K562 (cell line): ENCODE measurements around the gene MARK2.

Source experiments
- BRCA1 ChIP-seq, 2 experiments: fragments of 450-650 bp in 1 of 2; sonication (generic) in 1 of 2; formaldehyde crosslinking in 1 of 2; IDR thresholded peaks; 2 replicates each; pipeline versions ENCODE4 v1.5.0 to v1.6.1; 2017 to 2020; ENCODE audit warnings: mild to moderate bottlenecking in 1 of 2, missing genetic modification reagents in 1 of 2
- POLR2A ChIP-seq: fragments of 450-650 bp; conservative IDR thresholded peaks from 2 replicates; pipeline ENCODE4 v1.6.1; 2016
- POLR2AphosphoS5 ChIP-seq: IDR thresholded peaks from 2 replicates; pipeline ENCODE4 v1.6.1; 2011; ENCODE audit warnings: mild to moderate bottlenecking, low read depth, low read length, moderate library complexity; ENCODE audit not compliant: control insufficient read depth, insufficient read depth
- PRPF4 ChIP-seq: fragments of 200-400 bp; formaldehyde crosslinking; IDR thresholded peaks from one replicate; pipeline ENCODE4 v1.6.1; 2017; ENCODE audit warnings: low read length, low read depth, mild to moderate bottlenecking; ENCODE audit not compliant: insufficient read depth, poor library complexity, severe bottlenecking
- TF ChIP-seq, protein P1 (sequence below), 3 experiments: IDR thresholded peaks in 2 of 3; conservative IDR thresholded peaks in 1 of 3; 2 replicates each; pipeline ENCODE4 v1.5.1; 2011 to 2012; ENCODE audit warnings: low read length in 3 of 3, mild to moderate bottlenecking in 3 of 3, control low read depth in 2 of 3, improper control_type of control experiment in 1 of 3, inconsistent platforms in 1 of 3, low read depth in 1 of 3, mixed read lengths in 1 of 3, moderate library complexity in 1 of 3; ENCODE audit not compliant: insufficient read depth in 2 of 3
- TF ChIP-seq, protein P2 (sequence below): sonication (generic); formaldehyde crosslinking; IDR thresholded peaks from 2 replicates; pipeline ENCODE4 v1.8.0; 2022; ENCODE audit warnings: mild to moderate bottlenecking, missing genetic modification reagents
- TF ChIP-seq, protein P3 (sequence below): sonication (generic); formaldehyde crosslinking; IDR thresholded peaks from 2 replicates; pipeline ENCODE4 v1.8.1; 2023; ENCODE audit warnings: missing genetic modification reagents, mild to moderate bottlenecking, borderline replicate concordance
- TF ChIP-seq, protein P4 (sequence below): sonication (generic); formaldehyde crosslinking; IDR thresholded peaks from 2 replicates; pipeline ENCODE4 v1.8.1; 2023; ENCODE audit warnings: mild to moderate bottlenecking, missing genetic modification reagents
- TF ChIP-seq, protein P5 (sequence below): sonication (generic); formaldehyde crosslinking; IDR thresholded peaks from 2 replicates; pipeline ENCODE4 v1.8.1; 2023; ENCODE audit warnings: mild to moderate bottlenecking, missing genetic modification reagents, moderate library complexity

DNA sequence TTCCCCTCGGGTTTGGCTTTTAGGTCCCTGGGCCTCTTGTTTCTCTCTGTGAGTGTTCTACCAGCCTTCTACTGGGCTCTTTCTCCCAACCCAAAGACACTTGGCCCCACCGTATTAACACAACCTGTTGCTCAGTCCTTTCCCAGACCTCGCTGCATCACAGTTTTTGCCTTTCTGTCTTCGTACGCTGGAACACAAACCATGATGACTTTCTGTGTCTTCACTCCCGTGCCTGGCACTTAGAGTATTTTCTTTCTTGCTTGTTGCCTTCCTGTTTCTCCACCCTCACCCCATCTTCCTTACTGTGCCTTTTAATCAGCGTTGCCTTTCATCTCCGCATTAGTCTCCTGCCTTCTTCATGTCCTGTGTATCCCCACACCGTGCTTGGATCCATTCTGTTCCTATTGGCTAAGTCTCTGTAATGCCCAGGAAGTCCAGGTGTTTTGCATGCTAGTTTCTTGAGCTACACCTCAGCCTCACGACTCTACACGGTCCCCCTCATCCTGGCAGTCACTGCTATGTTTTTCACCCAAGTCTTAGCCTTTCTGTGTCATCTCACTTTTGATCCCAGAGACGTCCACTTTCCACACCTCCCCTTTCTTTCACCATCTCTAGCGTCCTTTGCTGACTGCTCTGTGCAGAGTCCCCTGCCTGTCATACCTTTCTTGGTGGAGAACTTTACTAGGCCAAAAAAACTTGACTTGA lies 1.6 kb downstream of the MARK2 start:
- TF ChIP-seq BRCA1 (IDR thresholded peaks at IDR 0.05): no peak
- no peak for TF ChIP-seq BRCA1 (CRISPR knock-in tag; IDR thresholded peaks at IDR 0.05)
- TF ChIP-seq, protein P1, sequence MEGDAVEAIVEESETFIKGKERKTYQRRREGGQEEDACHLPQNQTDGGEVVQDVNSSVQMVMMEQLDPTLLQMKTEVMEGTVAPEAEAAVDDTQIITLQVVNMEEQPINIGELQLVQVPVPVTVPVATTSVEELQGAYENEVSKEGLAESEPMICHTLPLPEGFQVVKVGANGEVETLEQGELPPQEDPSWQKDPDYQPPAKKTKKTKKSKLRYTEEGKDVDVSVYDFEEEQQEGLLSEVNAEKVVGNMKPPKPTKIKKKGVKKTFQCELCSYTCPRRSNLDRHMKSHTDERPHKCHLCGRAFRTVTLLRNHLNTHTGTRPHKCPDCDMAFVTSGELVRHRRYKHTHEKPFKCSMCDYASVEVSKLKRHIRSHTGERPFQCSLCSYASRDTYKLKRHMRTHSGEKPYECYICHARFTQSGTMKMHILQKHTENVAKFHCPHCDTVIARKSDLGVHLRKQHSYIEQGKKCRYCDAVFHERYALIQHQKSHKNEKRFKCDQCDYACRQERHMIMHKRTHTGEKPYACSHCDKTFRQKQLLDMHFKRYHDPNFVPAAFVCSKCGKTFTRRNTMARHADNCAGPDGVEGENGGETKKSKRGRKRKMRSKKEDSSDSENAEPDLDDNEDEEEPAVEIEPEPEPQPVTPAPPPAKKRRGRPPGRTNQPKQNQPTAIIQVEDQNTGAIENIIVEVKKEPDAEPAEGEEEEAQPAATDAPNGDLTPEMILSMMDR (IDR thresholded peaks at IDR 0.05 in 2 of 3, conservative IDR thresholded peaks at IDR 0.05 in 1 of 3; ENCODE audit: insufficient read depth in 2 of 3, low read depth in 1 of 3, low read length in 3 of 3): no peak
- no peak for TF ChIP-seq POLR2A
- TF ChIP-seq, protein P2, sequence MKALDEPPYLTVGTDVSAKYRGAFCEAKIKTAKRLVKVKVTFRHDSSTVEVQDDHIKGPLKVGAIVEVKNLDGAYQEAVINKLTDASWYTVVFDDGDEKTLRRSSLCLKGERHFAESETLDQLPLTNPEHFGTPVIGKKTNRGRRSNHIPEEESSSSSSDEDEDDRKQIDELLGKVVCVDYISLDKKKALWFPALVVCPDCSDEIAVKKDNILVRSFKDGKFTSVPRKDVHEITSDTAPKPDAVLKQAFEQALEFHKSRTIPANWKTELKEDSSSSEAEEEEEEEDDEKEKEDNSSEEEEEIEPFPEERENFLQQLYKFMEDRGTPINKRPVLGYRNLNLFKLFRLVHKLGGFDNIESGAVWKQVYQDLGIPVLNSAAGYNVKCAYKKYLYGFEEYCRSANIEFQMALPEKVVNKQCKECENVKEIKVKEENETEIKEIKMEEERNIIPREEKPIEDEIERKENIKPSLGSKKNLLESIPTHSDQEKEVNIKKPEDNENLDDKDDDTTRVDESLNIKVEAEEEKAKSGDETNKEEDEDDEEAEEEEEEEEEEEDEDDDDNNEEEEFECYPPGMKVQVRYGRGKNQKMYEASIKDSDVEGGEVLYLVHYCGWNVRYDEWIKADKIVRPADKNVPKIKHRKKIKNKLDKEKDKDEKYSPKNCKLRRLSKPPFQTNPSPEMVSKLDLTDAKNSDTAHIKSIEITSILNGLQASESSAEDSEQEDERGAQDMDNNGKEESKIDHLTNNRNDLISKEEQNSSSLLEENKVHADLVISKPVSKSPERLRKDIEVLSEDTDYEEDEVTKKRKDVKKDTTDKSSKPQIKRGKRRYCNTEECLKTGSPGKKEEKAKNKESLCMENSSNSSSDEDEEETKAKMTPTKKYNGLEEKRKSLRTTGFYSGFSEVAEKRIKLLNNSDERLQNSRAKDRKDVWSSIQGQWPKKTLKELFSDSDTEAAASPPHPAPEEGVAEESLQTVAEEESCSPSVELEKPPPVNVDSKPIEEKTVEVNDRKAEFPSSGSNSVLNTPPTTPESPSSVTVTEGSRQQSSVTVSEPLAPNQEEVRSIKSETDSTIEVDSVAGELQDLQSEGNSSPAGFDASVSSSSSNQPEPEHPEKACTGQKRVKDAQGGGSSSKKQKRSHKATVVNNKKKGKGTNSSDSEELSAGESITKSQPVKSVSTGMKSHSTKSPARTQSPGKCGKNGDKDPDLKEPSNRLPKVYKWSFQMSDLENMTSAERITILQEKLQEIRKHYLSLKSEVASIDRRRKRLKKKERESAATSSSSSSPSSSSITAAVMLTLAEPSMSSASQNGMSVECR (CRISPR knock-in tag): no peak
- TF ChIP-seq, protein P3, sequence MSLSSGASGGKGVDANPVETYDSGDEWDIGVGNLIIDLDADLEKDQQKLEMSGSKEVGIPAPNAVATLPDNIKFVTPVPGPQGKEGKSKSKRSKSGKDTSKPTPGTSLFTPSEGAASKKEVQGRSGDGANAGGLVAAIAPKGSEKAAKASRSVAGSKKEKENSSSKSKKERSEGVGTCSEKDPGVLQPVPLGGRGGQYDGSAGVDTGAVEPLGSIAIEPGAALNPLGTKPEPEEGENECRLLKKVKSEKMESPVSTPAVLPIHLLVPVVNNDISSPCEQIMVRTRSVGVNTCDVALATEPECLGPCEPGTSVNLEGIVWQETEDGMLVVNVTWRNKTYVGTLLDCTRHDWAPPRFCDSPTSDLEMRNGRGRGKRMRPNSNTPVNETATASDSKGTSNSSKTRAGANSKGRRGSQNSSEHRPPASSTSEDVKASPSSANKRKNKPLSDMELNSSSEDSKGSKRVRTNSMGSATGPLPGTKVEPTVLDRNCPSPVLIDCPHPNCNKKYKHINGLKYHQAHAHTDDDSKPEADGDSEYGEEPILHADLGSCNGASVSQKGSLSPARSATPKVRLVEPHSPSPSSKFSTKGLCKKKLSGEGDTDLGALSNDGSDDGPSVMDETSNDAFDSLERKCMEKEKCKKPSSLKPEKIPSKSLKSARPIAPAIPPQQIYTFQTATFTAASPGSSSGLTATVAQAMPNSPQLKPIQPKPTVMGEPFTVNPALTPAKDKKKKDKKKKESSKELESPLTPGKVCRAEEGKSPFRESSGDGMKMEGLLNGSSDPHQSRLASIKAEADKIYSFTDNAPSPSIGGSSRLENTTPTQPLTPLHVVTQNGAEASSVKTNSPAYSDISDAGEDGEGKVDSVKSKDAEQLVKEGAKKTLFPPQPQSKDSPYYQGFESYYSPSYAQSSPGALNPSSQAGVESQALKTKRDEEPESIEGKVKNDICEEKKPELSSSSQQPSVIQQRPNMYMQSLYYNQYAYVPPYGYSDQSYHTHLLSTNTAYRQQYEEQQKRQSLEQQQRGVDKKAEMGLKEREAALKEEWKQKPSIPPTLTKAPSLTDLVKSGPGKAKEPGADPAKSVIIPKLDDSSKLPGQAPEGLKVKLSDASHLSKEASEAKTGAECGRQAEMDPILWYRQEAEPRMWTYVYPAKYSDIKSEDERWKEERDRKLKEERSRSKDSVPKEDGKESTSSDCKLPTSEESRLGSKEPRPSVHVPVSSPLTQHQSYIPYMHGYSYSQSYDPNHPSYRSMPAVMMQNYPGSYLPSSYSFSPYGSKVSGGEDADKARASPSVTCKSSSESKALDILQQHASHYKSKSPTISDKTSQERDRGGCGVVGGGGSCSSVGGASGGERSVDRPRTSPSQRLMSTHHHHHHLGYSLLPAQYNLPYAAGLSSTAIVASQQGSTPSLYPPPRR (CRISPR knock-in tag): no peak
- TF ChIP-seq, protein P4, sequence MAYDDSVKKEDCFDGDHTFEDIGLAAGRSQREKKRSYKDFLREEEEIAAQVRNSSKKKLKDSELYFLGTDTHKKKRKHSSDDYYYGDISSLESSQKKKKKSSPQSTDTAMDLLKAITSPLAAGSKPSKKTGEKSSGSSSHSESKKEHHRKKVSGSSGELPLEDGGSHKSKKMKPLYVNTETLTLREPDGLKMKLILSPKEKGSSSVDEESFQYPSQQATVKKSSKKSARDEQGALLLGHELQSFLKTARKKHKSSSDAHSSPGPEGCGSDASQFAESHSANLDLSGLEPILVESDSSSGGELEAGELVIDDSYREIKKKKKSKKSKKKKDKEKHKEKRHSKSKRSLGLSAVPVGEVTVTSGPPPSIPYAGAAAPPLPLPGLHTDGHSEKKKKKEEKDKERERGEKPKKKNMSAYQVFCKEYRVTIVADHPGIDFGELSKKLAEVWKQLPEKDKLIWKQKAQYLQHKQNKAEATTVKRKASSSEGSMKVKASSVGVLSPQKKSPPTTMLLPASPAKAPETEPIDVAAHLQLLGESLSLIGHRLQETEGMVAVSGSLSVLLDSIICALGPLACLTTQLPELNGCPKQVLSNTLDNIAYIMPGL: no peak
- TF ChIP-seq POLR2AphosphoS5: no peak
- TF ChIP-seq PRPF4: no peak
- TF ChIP-seq, protein P5, sequence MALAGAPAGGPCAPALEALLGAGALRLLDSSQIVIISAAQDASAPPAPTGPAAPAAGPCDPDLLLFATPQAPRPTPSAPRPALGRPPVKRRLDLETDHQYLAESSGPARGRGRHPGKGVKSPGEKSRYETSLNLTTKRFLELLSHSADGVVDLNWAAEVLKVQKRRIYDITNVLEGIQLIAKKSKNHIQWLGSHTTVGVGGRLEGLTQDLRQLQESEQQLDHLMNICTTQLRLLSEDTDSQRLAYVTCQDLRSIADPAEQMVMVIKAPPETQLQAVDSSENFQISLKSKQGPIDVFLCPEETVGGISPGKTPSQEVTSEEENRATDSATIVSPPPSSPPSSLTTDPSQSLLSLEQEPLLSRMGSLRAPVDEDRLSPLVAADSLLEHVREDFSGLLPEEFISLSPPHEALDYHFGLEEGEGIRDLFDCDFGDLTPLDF (CRISPR knock-in tag): no peak
